Hippocampal formation (tissue), 2 donors: ENCODE measurements around the gene STAC2.

ENCODE experiments used
- DNase-seq, 2 donors: peaks; one replicate each; lab custom pipeline; 2025; lab: John Stamatoyannopoulos, UW

The STAC2 gene

GRCh38 chr17:39231591-39232551 lies 6.1 kb upstream of the STAC2 start:
- no peak for DNase-seq

GRCh38 chr17:39231091-39231561 lies 5.4 kb upstream of the STAC2 start:
- no peak for DNase-seq

- DNase-seq, result no peak
Measured at GRCh38 chr17:39230361-39230760, 4.6 kb upstream of the STAC2 start.

- DNase-seq, result no peak
Measured at GRCh38 chr17:39229274-39229913, 3.6 kb upstream of the STAC2 start.

GRCh38 chr17:39227364-39227919 lies 1.7 kb upstream of the STAC2 start:
- DNase-seq, result no peak

- DNase-seq, result peak in 1 of 2 donors; percentile 21
Measured at GRCh38 chr17:39225959-39226683, 376 bp upstream of the STAC2 start.

- no peak for DNase-seq
Measured at GRCh38 chr17:39224778-39225307, 902 bp downstream of the STAC2 start.

GRCh38 chr17:39223907-39224777 lies 1.6 kb downstream of the STAC2 start:
- DNase-seq, result no peak

- DNase-seq, result no peak
Measured at GRCh38 chr17:39222866-39223834, 2.6 kb downstream of the STAC2 start.

- no peak for DNase-seq
Measured at GRCh38 chr17:39222151-39222550, 3.6 kb downstream of the STAC2 start.

- no peak for DNase-seq
Measured at GRCh38 chr17:39221572-39221971, 4.2 kb downstream of the STAC2 start.

- peak; percentile 22 to 50 for DNase-seq
Measured at GRCh38 chr17:39219647-39220154, 6.0 kb downstream of the STAC2 start.

GRCh38 chr17:39218906-39219305 lies 6.8 kb downstream of the STAC2 start:
- no peak for DNase-seq

- DNase-seq, result no peak
Measured at GRCh38 chr17:39217734-39218369, 7.9 kb downstream of the STAC2 start.

GRCh38 chr17:39213852-39214251 lies 11.9 kb downstream of the STAC2 start:
- no peak for DNase-seq

GRCh38 chr17:39212841-39213480 lies 12.8 kb downstream of the STAC2 start:
- no peak for DNase-seq

- no peak for DNase-seq
Measured at GRCh38 chr17:39212195-39212810, 13.4 kb downstream of the STAC2 start.

GRCh38 chr17:39210093-39210434 lies 15.7 kb downstream of the STAC2 start:
- no peak for DNase-seq
